IMR-90 (cell line): ENCODE data around the gene OSBPL3.

Experiments used
- BHLHE40 ChIP-seq: fragments of 150-350 bp; IDR thresholded peaks from 2 replicates; pipeline ENCODE4 v1.6.1; 2016; ENCODE audit warnings: mild to moderate bottlenecking, low read depth, low read length
- CHD1 ChIP-seq: IDR thresholded peaks from 2 replicates; pipeline ENCODE4 v1.6.1; 2012; ENCODE audit warnings: low read depth, low read length, improper control_type of control experiment
- ELK1 ChIP-seq: fragments of 150-350 bp; IDR thresholded peaks from 2 replicates; pipeline ENCODE4 v1.6.1; 2016; ENCODE audit warnings: low read depth, mild to moderate bottlenecking, low read length, moderate library complexity, borderline replicate concordance
- POLR2A ChIP-seq: IDR thresholded peaks from 2 replicates; pipeline ENCODE4 v1.6.1; 2012; ENCODE audit warnings: mild to moderate bottlenecking, low read depth, low read length
- RAD21 ChIP-seq: IDR thresholded peaks from 2 replicates; pipeline ENCODE4 v1.6.1; 2012; ENCODE audit warnings: low read length, improper control_type of control experiment
- USF2 ChIP-seq: fragments of 150-350 bp; IDR thresholded peaks from 2 replicates; pipeline ENCODE4 v1.6.1; 2017; ENCODE audit warnings: mild to moderate bottlenecking, antibody characterized with exemption, low read length, low read depth
- TF ChIP-seq, protein P1 (sequence below): conservative IDR thresholded peaks from 2 replicates; pipeline ENCODE4 v1.5.1; 2012; ENCODE audit warnings: mild to moderate bottlenecking, low read depth, low read length, improper control_type of control experiment

DNA sequence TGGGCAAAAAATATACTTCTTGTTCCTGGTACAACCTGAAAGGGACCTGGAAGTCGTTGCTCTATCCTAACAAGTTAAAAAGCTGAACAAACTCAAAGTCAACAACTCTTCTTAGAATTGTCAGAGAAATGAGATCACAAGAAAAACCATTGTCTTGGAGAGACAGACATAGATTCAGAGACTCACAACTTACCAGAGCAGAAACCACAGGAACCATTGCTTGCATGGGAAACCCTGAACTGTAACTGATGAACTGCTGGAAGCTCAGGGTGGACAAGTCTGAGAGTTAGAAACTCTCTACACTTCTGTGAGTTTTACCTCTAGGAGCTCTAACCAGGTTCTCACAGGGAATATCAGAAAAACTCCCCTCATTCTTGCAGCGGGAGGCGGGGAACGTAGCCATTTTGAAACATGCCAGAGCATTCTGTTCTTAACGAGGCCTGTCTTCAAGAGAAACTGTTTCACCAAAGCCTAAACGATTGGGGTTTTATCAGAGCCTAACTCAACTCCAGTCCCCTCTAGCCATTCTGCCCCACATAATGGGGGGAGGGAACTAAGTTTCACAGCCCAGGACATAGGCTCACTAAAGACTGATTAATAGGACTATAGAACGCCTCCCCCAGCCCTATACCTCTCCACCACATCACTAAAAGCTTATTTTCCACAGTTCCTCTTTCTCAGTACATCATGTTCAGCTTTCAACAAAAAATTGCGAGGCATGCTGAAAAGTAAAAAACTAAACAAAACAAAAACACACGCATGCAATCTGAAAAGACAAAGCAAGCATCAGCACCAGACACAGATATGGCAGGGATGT, 210.8 kb downstream of the OSBPL3 start:
- TF ChIP-seq, protein P1, sequence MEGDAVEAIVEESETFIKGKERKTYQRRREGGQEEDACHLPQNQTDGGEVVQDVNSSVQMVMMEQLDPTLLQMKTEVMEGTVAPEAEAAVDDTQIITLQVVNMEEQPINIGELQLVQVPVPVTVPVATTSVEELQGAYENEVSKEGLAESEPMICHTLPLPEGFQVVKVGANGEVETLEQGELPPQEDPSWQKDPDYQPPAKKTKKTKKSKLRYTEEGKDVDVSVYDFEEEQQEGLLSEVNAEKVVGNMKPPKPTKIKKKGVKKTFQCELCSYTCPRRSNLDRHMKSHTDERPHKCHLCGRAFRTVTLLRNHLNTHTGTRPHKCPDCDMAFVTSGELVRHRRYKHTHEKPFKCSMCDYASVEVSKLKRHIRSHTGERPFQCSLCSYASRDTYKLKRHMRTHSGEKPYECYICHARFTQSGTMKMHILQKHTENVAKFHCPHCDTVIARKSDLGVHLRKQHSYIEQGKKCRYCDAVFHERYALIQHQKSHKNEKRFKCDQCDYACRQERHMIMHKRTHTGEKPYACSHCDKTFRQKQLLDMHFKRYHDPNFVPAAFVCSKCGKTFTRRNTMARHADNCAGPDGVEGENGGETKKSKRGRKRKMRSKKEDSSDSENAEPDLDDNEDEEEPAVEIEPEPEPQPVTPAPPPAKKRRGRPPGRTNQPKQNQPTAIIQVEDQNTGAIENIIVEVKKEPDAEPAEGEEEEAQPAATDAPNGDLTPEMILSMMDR: no peak
- TF ChIP-seq USF2: no peak
- TF ChIP-seq BHLHE40: no peak
- TF ChIP-seq POLR2A: no peak
- no peak for TF ChIP-seq RAD21
- no peak for TF ChIP-seq CHD1
- no peak for TF ChIP-seq ELK1
